NCI-H187 treated with DMSO at 0.1 percent for 48 hours (cell line): ENCODE data around the gene TCP11.

ENCODE experiments used
- DNase-seq: peaks from one replicate; lab custom pipeline; 2025; lab: John Stamatoyannopoulos, UW

Gene TCP11

DNA sequence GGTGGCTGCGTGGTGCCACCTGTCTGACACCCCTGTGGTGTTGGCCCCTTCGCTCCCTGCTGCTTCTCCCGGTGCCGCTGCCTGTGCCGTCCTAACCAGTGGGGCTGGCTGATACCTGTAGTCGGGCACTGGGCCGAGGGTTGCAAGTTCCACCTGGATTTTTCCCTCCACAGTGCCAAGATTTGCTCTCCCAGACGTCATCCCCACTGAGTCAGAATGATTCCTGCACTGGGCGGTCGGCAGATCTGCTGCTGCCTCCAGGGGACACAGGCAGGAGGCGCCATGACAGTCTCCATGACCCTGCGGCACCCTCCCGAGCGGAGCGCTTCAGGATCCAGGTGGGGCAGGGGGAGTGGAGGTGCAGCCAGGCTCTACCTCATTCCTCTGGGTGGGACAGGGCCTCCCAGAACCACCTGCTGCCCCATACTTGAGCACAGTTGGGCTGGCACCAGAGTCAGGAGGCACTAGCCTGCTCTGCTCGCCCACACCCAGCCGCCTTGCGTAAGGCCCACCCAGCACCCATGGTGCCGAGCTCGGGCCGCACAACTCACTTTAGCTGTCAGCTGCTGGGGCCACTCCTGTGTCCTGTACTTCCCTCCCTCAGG lies 60.2 kb downstream of the TCP11 start:
- no peak for DNase-seq

- DNase-seq, result no peak
These were observed 61.0 kb downstream of the TCP11 start for GRCh38 chr6:35080016-35080680.

GRCh38 chr6:35079311-35080000 lies 61.7 kb downstream of the TCP11 start:
- DNase-seq, result no peak

GRCh38 chr6:35078896-35079295 lies 62.2 kb downstream of the TCP11 start:
- DNase-seq, result no peak

GRCh38 chr6:35078226-35078850 lies 62.8 kb downstream of the TCP11 start:
- DNase-seq, result no peak

- no peak for DNase-seq
These were observed 63.4 kb downstream of the TCP11 start for GRCh38 chr6:35077713-35078105.

GRCh38 chr6:35076997-35077712 lies 64.0 kb downstream of the TCP11 start:
- no peak for DNase-seq

DNA sequence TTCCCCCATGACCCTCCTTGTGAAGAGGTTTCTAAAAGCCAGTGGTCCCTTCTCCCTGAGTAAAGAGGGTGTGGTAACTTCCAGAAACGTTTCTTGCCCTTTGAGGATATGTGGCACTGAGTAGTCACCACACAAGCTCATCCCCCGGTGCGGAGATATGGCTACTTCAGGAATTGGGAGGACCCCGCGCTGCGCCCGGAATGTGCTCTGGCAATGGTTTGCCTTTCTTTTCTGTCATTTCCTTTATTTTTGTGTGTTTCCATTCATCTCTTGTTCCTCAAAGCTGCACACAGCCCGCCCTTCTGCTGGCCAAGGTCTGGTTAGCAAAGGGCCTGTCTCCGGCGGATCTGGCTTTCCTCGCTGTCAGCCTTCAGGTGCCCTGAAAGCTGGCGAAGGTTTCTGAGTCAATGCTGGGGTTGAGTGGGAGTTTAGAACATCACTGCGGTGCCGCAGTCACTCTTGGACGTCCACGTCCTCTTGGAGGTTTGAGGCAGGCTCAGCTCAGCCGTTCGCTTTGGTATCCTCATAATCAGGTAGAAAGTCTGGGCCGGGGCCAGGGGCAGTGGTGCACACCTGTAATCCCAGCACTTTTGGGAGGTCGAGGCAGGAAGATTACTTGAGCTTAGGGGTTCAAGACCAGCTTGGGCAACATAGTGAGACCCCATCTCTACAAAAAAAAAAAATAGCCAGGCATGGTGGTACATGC lies 67.2 kb downstream of the TCP11 start:
- no peak for DNase-seq

GRCh38 chr6:35073211-35073610 lies 67.9 kb downstream of the TCP11 start:
- DNase-seq, result no peak

- DNase-seq, result no peak
These were observed 68.5 kb downstream of the TCP11 start for GRCh38 chr6:35072698-35073055.

DNA sequence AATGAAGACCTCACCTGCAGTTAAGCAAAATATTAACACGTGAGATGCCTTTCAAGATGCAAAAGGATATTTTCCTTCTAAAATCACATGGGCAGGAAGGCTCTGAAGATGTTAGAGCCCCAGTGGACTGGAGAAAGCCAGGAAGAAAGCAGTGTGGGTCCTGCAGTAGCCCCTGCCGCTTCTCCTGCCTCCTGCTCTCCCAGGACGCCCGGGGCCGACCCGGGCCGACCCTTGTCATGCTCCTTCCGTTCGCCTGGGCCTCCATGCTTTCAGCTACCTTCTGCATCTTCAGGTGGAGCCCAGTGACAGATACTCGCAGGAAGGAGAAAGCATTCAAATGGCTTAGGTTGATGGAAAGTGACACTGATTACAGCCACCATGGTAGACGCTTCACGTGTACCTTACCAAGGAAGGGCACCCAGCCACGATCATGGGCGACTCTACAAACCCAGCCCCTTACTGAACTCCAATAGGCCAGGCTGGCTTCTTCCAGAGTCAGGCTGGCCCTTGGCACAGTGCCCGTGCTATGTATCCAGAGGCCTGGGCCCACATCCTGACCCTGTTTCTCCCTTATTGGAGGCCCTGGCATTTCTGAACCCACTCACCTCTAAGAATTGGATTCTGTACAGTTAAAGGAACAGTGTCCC lies 69.0 kb downstream of the TCP11 start:
- DNase-seq, result no peak

- DNase-seq, result no peak
These were observed 69.7 kb downstream of the TCP11 start for GRCh38 chr6:35071347-35071994.

DNA sequence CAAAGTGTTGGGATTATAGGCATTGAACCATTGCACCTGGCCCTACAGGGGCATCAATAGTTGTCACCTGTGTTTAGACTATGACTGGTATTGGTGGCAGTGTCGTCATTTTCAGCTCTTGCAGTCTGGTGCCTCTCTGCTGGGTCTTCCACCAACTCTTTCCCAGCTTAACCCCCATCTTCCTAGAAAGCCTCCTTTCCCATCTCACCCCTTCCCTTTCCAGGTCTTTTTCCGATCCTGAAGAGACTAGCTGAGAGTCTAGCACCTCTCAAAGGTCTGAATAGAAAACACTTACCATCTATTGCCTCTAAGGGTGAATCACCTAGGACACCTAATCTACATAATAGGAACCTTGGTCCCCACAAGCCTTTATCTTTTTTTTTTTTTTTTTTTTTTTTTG lies 71.0 kb downstream of the TCP11 start:
- DNase-seq, result no peak

GRCh38 chr6:35069262-35069661 lies 71.9 kb downstream of the TCP11 start:
- DNase-seq, result no peak

- no peak for DNase-seq
These were observed 72.5 kb downstream of the TCP11 start for GRCh38 chr6:35068644-35069043.

- DNase-seq, result no peak
These were observed 72.9 kb downstream of the TCP11 start for GRCh38 chr6:35068206-35068605.
